Sigmoid colon (tissue), 7 donors: ENCODE data around the gene JAKMIP2. TPM values are rescaled to one million over a fixed set of nuclear protein-coding genes. Genes with fewer than 3 reads are reported as not detected.
A peak's percentile ranks its signal among the peaks of the same experiment; 100 is the strongest.

Source experiments
- DNase-seq: peaks from one replicate; pipeline ENCODE4 v3.0.0-alpha.2; 2019
- H3K27ac ChIP-seq, 4 donors: fragments of 200-600 bp; sonication (generic); one replicate each; pipeline ENCODE4 v1.5.1; 2016 to 2019; ENCODE audit warnings: mild to moderate bottlenecking in 1 of 4
- H3K27me3 ChIP-seq, 3 donors: fragments of 200-600 bp; sonication (generic); one replicate each; pipeline ENCODE4 v1.5.1; 2019; ENCODE audit warnings: mild to moderate bottlenecking in 1 of 3
- H3K36me3 ChIP-seq, 4 donors: fragments of 200-600 bp; sonication (generic); one replicate each; pipeline ENCODE4 v1.5.1; 2016 to 2019
- H3K4me1 ChIP-seq, 4 donors: fragments of 200-600 bp; sonication (generic); one replicate each; pipeline ENCODE4 v1.5.1; 2017 to 2019
- H3K4me3 ChIP-seq, 4 donors: fragments of 200-600 bp; sonication (generic); one replicate each; pipeline ENCODE4 v1.5.1; 2017 to 2019; ENCODE audit warnings: mild to moderate bottlenecking in 2 of 4, moderate library complexity in 1 of 4
- H3K9me3 ChIP-seq, 4 donors: fragments of 200-600 bp in 3 of 4; sonication (generic) in 3 of 4; one replicate each; pipeline versions ENCODE4 v1.5.1 to v1.6.1; 2013 to 2019
- EP300 ChIP-seq, 4 donors: sonication (generic); formaldehyde crosslinking; IDR thresholded peaks; one replicate each; pipeline ENCODE4 v1.6.1; 2017; ENCODE audit warnings: antibody characterized with exemption in 4 of 4
- POLR2A ChIP-seq, 2 donors: fragments of 450-650 bp; IDR thresholded peaks; one replicate each; pipeline ENCODE4 v1.6.1; 2016; ENCODE audit warnings: antibody characterized with exemption in 2 of 2, mild to moderate bottlenecking in 2 of 2, moderate library complexity in 2 of 2
- POLR2AphosphoS5 ChIP-seq, 4 donors: sonication (generic); formaldehyde crosslinking; IDR thresholded peaks; one replicate each; pipeline ENCODE4 v1.6.1; 2017; ENCODE audit warnings: antibody characterized with exemption in 4 of 4
- WGBS, 2 donors: extraction: QIAGEN DNeasy Blood & Tissue Kit; methylation state at CpG; one replicate each; pipeline ENCODE4 v1.1.7; 2013; 5-methylcytosine and 5-hydroxymethylcytosine counted together
- intact Hi-C: fragments of 100-400 bp; cut with DNase I; formaldehyde crosslinking; loops from one replicate; pipeline ENCODE4 v1.15.1; 2023
- polyA plus RNA-seq, 3 donors: library from polyadenylated mRNA; stranded (reverse); fragments of 200-250 nt; gene quantifications; one replicate each; pipeline ENCODE4 v1.2.3, GENCODE V29; 2013
- total RNA-seq, 4 donors: library from RNA; depleted of rRNA; stranded (reverse); fragments of >200 nt; gene quantifications; one replicate each; pipeline ENCODE4 v1.1.0, GENCODE V29; 2016
- TF ChIP-seq, protein P1 (sequence below), 4 experiments: fragments of 450-650 bp in 3 of 4; fragments of 200-600 bp in 1 of 4; IDR thresholded peaks; one replicate each; pipeline ENCODE4 v1.5.1; 2016 to 2019; ENCODE audit warnings: antibody characterized with exemption in 4 of 4, mild to moderate bottlenecking in 3 of 4, moderate library complexity in 2 of 4
- donor health status: healthy with polysubstance abuse.
- donor health status: Bipolar disorder and iron deficiency.
- donor health status: healthy.

JAKMIP2 gene
- total and polyA plus RNA-seq, 7 donors, result under 0.01 to 8.9 (median 2.8) TPM; not detected in 1

DNA sequence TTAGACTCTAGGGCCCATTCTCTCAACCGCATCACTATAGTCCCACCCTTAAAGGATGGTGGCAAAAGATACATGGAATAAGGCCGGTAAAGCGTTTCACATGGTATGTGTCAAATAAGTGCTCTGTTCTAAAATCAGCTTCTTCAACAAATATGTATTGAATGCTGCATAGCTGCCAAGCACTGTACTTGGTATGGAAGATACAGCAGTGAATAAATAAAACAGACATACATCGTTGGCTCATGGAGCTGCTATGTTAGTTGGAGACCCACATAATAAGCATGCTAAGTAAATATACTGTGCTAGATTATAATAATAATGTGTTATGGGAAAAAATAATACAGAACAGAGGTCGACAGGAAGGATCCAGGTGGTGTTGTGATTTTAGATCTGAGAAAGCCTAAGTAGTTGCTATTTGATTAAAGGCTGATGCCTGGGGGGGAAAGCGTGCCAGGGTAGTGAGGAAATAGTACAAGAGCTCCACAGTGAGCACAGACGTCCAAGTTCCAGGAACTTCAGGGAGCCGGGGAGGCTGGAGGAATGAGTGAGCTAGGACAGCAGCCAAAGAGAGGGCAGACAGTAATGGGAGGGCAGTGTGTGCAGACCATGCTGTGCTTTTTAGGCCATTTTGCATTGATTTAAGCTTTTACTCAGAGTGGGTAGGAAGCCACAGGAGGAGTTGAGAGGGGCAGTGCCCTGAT lies 93.7 kb downstream of the JAKMIP2 start:
- peak; percentile 88 for DNase-seq
- TF ChIP-seq EP300 (IDR thresholded peaks at IDR 0.05), result peak in 2 of 4 donors; percentile 20 to 29
- peak in 2 of 4 donors; percentile 18 to 34 for TF ChIP-seq POLR2AphosphoS5 (IDR thresholded peaks at IDR 0.05)
- no peak for TF ChIP-seq POLR2A (IDR thresholded peaks at IDR 0.05)
- TF ChIP-seq, protein P1, sequence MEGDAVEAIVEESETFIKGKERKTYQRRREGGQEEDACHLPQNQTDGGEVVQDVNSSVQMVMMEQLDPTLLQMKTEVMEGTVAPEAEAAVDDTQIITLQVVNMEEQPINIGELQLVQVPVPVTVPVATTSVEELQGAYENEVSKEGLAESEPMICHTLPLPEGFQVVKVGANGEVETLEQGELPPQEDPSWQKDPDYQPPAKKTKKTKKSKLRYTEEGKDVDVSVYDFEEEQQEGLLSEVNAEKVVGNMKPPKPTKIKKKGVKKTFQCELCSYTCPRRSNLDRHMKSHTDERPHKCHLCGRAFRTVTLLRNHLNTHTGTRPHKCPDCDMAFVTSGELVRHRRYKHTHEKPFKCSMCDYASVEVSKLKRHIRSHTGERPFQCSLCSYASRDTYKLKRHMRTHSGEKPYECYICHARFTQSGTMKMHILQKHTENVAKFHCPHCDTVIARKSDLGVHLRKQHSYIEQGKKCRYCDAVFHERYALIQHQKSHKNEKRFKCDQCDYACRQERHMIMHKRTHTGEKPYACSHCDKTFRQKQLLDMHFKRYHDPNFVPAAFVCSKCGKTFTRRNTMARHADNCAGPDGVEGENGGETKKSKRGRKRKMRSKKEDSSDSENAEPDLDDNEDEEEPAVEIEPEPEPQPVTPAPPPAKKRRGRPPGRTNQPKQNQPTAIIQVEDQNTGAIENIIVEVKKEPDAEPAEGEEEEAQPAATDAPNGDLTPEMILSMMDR (IDR thresholded peaks at IDR 0.05), result no peak
- H3K4me1 ChIP-seq, result peaks cover 2 to 47% (median 27%) of the 10 kb centered on the region in 4 donors
- no peaks in the 10 kb centered on the region for H3K27me3 ChIP-seq
- H3K27ac ChIP-seq, result peak overlapping the region; percentile 31 to 79 (median 74)
- H3K4me3 ChIP-seq, result no peak overlapping the region
- H3K9me3 ChIP-seq, result no peaks in the 10 kb centered on the region
- 72 to 78% methylated on average over 8 of the region's 8 CpGs for WGBS, 2 donors
- intact Hi-C loops, result loop anchor here (5.0 kb wide), 2 partner anchors 57 to 98 kb away; no protein-coding TSS in a partner anchor
- H3K36me3 ChIP-seq, result no peaks in the 10 kb centered on the region

DNA sequence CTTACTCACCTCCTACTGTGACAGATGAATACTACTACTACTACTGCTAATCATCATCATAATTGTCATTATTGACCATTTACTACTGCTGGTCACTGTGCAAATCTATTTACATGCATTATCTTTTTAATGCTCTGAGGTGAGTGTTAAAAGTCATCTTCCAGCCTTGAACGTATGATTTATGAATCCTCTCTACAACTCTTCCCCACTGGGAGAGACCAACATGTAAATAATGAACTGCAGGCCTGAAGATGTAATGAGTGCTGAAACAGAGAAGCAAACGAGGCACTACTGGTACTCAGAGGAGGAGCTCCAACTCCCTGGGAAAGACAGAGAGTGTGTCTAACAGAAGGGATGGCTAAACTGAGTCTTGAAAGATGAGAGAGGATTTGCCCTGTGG lies 95.4 kb downstream of the JAKMIP2 start:
- intact Hi-C loops, result loop anchor here (5.0 kb wide), 2 partner anchors 55 to 100 kb away; no protein-coding TSS in a partner anchor

DNA sequence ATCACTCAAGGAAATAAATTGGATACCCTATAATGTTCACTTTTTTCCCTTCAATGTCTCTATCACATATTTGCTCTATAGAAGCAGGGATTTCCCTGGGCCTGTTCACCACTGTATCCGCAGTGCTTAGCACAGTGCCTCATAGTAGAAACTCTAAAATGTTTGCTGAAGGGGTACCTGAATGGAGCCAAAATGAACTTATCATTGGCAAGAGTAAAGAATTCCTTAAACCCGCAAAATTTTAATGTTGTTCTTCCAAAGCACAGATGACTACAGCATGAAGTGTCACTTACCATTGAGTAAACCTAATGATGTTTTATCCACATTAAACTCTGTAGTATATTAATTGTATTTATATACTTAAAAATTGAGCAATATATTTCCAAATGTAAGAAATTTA lies 96.1 kb downstream of the JAKMIP2 start:
- no peak for TF ChIP-seq EP300 (IDR thresholded peaks at IDR 0.05)
- TF ChIP-seq, protein P1 (IDR thresholded peaks at IDR 0.05), result no peak
- TF ChIP-seq POLR2A (IDR thresholded peaks at IDR 0.05), result no peak
- TF ChIP-seq POLR2AphosphoS5 (IDR thresholded peaks at IDR 0.05), result no peak
- DNase-seq, result no peak
- no peak overlapping the region for H3K27ac ChIP-seq
- no peak overlapping the region for H3K4me3 ChIP-seq
- WGBS, 2 donors, result 94 to 96% methylated on average over 2 of the region's 2 CpGs
- H3K4me1 ChIP-seq, result peaks cover 2 to 42% (median 24%) of the 10 kb centered on the region in 4 donors
- intact Hi-C loops, result loop anchor here (5.0 kb wide), 2 partner anchors 54 to 101 kb away; no protein-coding TSS in a partner anchor
- H3K9me3 ChIP-seq, result no peaks in the 10 kb centered on the region
- no peaks in the 10 kb centered on the region for H3K27me3 ChIP-seq
- no peaks in the 10 kb centered on the region for H3K36me3 ChIP-seq

More for the DNA sequence above, 95.4 kb downstream of the JAKMIP2 start:
- Histone ChIP-seq H3K27me3 (no peaks in the 10 kb centered on the region), H3K27ac (no peak overlapping the region), H3K4me1 (peaks cover 2 to 47% (median 27%) of the 10 kb centered on the region in 4 donors), H3K4me3 (no peak overlapping the region), H3K36me3 (no peaks in the 10 kb centered on the region), H3K9me3 (no peaks in the 10 kb centered on the region)
- TF ChIP-seq, protein P1 (IDR thresholded peaks at IDR 0.05), result no peak
- no peak for TF ChIP-seq EP300 (IDR thresholded peaks at IDR 0.05)
- TF ChIP-seq POLR2AphosphoS5 (IDR thresholded peaks at IDR 0.05), result no peak
- TF ChIP-seq POLR2A (IDR thresholded peaks at IDR 0.05), result no peak
- no peak for DNase-seq
- 72 to 73% methylated on average over 2 of the region's 2 CpGs for WGBS, 2 donors

DNA sequence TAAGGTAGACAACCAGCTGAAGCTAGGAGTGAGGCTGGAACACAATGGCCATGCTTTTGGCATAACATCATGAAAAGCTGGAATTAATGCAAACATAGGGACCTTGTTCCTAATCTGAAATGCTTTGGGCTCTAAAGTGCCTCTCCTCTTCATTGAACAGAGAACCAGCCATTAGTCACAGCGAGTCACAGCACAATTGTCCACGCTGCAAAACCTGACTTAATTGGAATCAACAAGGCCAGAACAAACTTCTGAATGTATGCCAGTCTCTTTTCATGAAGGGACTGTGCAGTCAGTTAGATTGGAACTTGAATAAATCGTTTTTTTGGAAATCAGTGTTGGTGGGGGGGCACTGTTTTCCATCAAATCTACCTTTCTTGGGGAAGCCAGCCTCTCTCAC lies 96.5 kb downstream of the JAKMIP2 start:
- WGBS, 2 donors, result 80 to 88% methylated on average over 3 of the region's 3 CpGs
- intact Hi-C loops, result loop anchor here (5.0 kb wide), 2 partner anchors 54 to 101 kb away; no protein-coding TSS in a partner anchor
- Histone ChIP-seq H3K36me3 (no peaks in the 10 kb centered on the region), H3K4me1 (peaks cover 2 to 38% (median 20%) of the 10 kb centered on the region in 4 donors), H3K4me3 (no peak overlapping the region), H3K9me3 (no peaks in the 10 kb centered on the region), H3K27me3 (no peaks in the 10 kb centered on the region), H3K27ac (no peak overlapping the region)
- no peak for DNase-seq
- TF ChIP-seq POLR2A (IDR thresholded peaks at IDR 0.05), result no peak
- no peak for TF ChIP-seq EP300 (IDR thresholded peaks at IDR 0.05)
- TF ChIP-seq POLR2AphosphoS5 (IDR thresholded peaks at IDR 0.05), result no peak
- TF ChIP-seq, protein P1 (IDR thresholded peaks at IDR 0.05), result no peak
